HFF-Myc (cell line): ENCODE data around the gene CGREF1.
"Not testable (repeated sequence)": the region's sequence is repeated elsewhere in the genome, so short reads cannot be mapped to it uniquely, and the experiment has no call there.

Experiments
- DNase-seq: peaks from one replicate; pipeline ENCODE4 v3.0.0-alpha.2; 2011; ENCODE audit warnings: low read depth; ENCODE audit errors: extremely low read depth
- H3K4me3 ChIP-seq: replicated peaks from 2 replicates; pipeline ENCODE4 v1.5.1; 2011; ENCODE audit warnings: low read depth, mild to moderate bottlenecking, control low read depth, low read length
- TF ChIP-seq, protein P1 (sequence below): IDR thresholded peaks from 2 replicates; pipeline ENCODE4 v1.5.1; 2012; ENCODE audit warnings: mild to moderate bottlenecking, low read depth, low read length, control low read depth; ENCODE audit errors: missing control alignments

Gene CGREF1

DNA sequence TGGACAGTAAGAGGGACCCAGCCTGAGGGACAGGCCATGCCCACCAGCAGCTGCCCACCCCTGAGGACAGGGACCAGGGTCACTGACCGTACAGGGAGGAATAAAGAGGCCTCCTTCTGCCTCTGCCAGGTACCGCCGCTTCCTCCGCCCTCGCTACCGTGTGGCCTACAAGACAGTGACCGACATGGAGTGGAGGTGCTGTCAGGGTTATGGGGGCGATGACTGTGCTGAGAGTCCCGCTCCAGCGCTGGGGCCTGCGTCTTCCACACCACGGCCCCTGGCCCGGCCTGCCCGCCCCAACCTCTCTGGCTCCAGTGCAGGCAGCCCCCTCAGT, 38.4 kb downstream of the CGREF1 start:
- DNase-seq: no peak
- TF ChIP-seq, protein P1, sequence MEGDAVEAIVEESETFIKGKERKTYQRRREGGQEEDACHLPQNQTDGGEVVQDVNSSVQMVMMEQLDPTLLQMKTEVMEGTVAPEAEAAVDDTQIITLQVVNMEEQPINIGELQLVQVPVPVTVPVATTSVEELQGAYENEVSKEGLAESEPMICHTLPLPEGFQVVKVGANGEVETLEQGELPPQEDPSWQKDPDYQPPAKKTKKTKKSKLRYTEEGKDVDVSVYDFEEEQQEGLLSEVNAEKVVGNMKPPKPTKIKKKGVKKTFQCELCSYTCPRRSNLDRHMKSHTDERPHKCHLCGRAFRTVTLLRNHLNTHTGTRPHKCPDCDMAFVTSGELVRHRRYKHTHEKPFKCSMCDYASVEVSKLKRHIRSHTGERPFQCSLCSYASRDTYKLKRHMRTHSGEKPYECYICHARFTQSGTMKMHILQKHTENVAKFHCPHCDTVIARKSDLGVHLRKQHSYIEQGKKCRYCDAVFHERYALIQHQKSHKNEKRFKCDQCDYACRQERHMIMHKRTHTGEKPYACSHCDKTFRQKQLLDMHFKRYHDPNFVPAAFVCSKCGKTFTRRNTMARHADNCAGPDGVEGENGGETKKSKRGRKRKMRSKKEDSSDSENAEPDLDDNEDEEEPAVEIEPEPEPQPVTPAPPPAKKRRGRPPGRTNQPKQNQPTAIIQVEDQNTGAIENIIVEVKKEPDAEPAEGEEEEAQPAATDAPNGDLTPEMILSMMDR: no peak
- H3K4me3 ChIP-seq: peak overlapping the region; percentile 93

DNA sequence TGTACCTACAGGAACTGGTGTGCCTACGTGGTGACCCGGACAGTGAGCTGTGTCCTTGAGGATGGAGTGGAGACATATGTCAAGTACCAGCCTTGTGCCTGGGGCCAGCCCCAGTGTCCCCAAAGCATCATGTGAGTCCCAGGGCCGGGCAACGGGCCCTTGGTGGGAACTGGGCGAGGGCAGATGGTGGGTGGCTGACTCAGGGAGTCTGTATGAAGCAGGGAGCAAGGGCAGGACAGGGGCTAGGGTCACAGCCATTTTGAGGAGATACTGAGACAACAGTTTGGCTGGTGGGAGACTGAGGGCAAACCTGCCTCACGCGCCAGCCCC, 38.8 kb downstream of the CGREF1 start:
- TF ChIP-seq, protein P1: no peak
- H3K4me3 ChIP-seq: peak overlapping the region; percentile 93
- DNase-seq: no peak

DNA sequence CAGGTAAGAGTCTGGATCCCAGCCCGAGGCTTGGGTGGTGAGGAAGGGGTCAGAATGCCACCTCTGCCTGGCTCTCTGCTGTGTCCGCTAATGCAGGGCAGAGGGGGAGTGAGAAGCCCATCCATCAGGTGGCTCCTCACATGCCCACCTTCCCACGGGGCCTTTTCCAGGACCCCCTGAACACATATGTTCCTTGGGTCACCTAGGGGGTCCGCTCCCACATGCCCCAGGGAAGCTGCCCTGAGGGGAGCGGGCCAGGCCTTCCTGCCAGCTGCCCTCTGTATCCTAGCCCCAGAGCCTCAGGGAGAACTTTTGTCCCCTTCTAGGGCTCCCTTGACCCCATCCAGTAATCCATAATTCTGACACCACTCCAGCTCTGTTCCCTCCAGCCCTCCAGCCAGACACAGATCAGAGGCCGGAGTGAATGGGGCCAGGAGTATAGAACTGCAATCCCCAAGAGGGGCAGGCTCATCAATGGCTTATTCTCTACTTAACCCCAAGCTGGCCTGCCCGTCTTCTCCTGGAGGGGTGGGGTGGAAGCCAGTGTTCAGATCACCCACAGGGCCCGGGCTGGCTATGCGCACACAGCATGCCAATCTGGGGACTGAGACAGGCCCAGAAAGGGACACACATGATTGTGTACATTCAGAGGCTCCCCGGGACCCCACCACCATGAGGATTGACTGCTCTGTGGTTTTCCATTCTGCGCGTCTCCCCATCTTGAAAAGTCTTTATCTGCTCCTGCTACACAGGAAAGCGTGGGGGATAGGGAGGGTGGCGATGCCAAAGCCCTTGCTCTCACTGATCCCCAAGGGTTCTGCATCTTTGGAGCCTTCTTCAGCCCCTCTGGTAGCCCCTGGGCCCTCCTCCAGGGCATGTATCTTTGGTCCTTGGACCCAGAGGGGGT, 39.4 kb downstream of the CGREF1 start:
- H3K4me3 ChIP-seq: peak overlapping the region; percentile 93
- TF ChIP-seq, protein P1: no peak

DNA sequence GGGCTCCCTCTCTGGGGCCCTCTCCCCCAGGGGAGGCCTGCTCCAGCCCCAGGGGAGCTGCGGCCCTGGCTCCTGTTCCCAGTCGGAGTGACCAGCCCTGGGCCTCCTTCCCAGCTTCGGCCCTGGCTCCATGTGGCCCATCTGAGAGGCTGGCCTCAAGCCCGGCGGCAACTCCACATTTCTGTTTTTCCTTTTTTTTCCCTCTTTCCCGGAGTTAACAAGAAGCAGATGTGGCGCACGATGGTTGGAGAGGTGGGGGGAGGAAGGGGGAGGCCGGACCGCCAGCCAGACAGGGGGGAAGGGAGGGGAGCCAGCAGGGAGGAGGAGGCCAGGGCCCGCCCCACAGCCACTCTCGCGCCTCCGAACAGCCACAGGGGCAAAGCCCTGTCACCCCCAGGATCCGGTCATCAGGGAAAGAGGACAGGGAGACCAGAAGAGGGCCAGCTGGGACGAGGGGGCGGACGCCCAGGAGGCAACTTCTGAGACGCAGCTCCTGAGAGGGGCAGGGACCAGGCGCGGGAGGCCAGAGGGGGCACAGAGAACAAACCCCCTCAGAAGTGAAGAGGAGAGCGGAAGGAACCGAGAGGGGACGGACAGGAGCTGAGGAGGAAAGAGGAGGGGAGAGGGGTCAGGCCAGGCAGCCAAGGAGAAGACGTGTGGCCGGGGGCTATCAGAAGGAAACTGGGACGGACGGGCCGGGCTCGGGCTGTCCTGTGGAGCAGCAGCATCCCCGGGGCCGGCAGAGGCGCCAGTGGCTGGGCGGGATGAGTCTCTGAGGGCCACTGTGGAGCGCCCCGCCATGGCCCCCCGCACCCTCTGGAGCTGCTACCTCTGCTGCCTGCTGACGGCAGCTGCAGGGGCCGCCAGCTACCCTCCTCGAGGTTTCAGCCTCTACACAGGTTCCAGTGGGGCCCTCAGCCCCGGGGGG, 40.4 kb downstream of the CGREF1 start, which contains the start of gene EMILIN1:
TSS of gene EMILIN1 (plus strand) at position 349 of the 928 bp plus-strand sequence. CDS start at position 800, 451 bp downstream.
- DNase-seq: peak; percentile 94

More for the DNA sequence above, 39.4 kb downstream of the CGREF1 start:
- DNase-seq: no peak

DNA sequence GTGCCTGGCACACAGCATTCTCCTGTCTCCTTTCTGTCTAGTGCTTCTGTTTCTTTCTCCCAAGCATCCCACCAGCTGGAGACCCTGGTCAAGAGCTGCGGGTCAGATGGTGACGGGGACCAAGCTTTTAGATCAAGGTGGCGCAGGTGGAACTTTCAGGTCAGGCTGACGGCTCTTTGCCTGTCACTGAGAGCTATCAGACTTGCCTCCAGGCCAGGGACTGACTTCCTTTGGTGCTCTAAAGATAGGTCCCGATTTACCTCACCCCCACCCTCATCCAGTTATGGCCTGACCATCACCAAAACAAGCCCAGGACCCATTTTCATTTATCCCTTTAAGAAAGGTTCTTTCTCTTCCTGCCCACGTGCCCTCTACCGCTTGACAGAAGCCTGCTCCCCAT, 41.7 kb downstream of the CGREF1 start:
- H3K4me3 ChIP-seq: no peak overlapping the region
- TF ChIP-seq, protein P1: no peak
- DNase-seq: no peak

More for the DNA sequence above, 40.4 kb downstream of the CGREF1 start, which contains the start of gene EMILIN1:
- TF ChIP-seq, protein P1: no peak
- H3K4me3 ChIP-seq: peak within 1 kb of the TSS; percentile 93

DNA sequence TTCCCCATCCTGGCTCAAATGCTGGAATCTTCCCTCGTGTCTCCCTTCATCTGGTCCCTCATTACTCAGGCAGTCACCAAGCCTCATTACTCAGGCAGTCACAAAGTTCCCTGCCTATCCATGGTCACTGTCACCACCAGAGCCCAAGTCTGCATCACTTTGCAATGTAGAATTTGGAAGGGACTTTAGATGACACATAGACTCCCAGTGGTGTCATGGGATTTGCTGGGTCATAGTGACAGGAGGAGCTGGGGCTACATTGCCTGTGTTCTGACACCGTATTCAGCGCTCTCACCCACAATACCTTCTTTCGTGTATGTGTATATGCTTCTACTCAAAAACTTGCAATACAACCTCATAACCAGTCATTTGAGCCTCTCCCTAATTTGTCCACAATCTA, 42.6 kb downstream of the CGREF1 start:
- DNase-seq: no peak
- H3K4me3 ChIP-seq: no peak overlapping the region
- TF ChIP-seq, protein P1: no peak

DNA sequence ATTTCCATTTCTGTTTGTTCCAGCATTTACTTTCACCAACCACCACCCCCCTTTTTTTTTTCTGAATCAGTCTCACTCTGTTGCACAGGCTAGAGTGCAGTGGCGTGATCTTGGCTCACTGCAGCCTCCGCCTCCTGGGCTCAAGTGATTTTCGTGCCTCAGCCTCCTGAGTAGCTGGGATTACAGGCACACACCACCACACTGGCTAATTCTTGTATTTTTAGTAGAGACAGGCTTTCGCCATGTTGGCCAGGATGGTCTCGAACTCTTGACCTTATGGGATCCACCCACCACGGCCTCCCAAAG, 43.4 kb downstream of the CGREF1 start:
- not testable (repeated sequence) for H3K4me3 ChIP-seq, DNase-seq
